Kidney epithelial cell (primary cell): ENCODE data around the gene NR4A1. TPM values are rescaled to one million over a fixed set of nuclear protein-coding genes. Genes with fewer than 3 reads are reported as not detected.

Experiments
- DNase-seq: peaks from one replicate; pipeline ENCODE4 v3.0.0-alpha.2; 2010; ENCODE audit warnings: low read depth
- H3K27me3 ChIP-seq: 2 replicates; pipeline ENCODE4 v1.6.0; 2011; ENCODE audit warnings: low read length; ENCODE audit not compliant: control insufficient read depth, insufficient read depth
- H3K36me3 ChIP-seq: 2 replicates; pipeline ENCODE4 v1.5.1; 2011; ENCODE audit warnings: low read length; ENCODE audit not compliant: control insufficient read depth, insufficient read depth
- H3K4me3 ChIP-seq: 2 replicates; pipeline ENCODE4 v1.5.1; 2011; ENCODE audit warnings: low read depth, mild to moderate bottlenecking, control low read depth, low read length
- total RNA-seq: library from RNA; depleted of rRNA; stranded (reverse); fragments of >200 nt; gene quantifications from 2 replicates; pipeline ENCODE4 v1.2.3, GENCODE V29; 2015
- TF ChIP-seq, protein P1 (sequence below): IDR thresholded peaks from 2 replicates; pipeline ENCODE4 v1.5.1; 2011; ENCODE audit warnings: mild to moderate bottlenecking, moderate library complexity, low read length, control low read depth, inconsistent platforms; ENCODE audit not compliant: insufficient read depth, poor library complexity, severe bottlenecking

NR4A1 gene
- total RNA-seq, 1 donor from 2014 or later: 9.2 TPM

- TF ChIP-seq, protein P1, sequence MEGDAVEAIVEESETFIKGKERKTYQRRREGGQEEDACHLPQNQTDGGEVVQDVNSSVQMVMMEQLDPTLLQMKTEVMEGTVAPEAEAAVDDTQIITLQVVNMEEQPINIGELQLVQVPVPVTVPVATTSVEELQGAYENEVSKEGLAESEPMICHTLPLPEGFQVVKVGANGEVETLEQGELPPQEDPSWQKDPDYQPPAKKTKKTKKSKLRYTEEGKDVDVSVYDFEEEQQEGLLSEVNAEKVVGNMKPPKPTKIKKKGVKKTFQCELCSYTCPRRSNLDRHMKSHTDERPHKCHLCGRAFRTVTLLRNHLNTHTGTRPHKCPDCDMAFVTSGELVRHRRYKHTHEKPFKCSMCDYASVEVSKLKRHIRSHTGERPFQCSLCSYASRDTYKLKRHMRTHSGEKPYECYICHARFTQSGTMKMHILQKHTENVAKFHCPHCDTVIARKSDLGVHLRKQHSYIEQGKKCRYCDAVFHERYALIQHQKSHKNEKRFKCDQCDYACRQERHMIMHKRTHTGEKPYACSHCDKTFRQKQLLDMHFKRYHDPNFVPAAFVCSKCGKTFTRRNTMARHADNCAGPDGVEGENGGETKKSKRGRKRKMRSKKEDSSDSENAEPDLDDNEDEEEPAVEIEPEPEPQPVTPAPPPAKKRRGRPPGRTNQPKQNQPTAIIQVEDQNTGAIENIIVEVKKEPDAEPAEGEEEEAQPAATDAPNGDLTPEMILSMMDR: no peak
- Histone ChIP-seq H3K4me3 (no peak overlapping the region), H3K27me3 (peaks cover 35% of the 10 kb centered on the region), H3K36me3 (no peaks in the 10 kb centered on the region)
- DNase-seq: no peak
Observed at GRCh38 chr12:52085682-52086180, 34.5 kb downstream of the NR4A1 start.

DNA sequence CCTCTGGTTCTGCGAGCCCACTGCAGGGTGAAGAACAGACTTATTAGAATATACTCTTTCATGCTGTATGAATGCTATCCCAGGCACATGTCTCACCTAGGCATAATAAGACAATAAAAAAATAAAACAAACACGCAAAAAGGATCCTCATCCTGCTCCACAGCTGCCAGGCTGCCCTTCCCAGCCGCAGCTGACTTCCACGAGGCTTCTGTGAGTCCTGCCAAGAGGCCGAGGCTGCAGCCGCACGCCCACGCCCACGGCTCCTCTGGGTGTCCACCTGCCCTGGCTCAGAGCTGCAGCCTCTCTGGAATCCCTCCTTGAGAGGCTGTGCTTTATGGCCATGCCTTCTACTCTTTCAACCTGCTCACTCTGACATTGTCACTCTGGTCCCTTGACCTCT lies 35.1 kb downstream of the NR4A1 start:
- no peaks in the 10 kb centered on the region for H3K36me3 ChIP-seq
- no peak overlapping the region for H3K4me3 ChIP-seq
- peaks cover 40% of the 10 kb centered on the region for H3K27me3 ChIP-seq
- DNase-seq: no peak
- TF ChIP-seq, protein P1: no peak

DNA sequence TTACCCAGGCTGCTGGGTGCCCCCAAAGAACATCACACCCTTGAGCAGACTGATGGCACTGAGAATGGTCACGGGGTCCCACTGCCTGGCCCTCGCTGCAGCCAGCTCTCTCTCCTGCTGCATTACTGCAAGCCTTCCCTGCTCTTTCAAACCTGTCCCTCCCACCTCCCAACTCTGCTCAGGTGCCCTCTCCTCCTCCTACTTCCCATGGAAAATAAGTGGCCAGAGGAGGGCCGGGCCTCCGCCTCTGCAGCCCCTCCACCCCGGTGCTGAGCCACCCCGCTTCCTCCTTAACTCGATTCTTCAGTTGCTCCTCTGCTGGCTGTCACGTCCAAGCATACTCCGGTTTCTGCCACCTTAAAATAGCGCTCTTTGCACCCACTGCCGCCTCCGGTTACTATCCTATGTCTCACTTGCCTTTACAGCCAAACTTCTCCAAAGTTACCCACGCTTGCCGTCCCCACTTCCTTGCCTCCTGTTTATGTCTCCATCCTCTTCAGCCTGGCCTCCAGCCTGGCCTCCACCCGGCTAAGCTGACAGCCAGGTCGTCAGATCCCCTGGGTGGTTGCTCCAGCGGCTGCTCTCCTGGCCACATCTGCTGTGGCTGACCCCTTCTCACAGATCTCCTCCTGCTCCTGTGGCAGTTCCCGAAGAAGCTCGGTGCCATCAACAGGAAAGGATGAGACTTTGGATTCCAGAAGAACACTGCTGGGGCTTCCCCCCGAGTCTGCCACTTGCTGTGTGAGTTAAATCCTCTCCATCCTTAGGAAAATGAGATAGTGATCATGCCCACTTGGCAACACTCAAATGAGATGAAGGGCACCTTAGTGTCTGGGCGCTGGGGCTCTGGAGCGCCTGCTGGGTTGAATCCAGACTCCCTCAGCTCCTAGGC lies 35.9 kb downstream of the NR4A1 start:
- Histone ChIP-seq H3K27me3 (peaks cover 42% of the 10 kb centered on the region), H3K36me3 (no peaks in the 10 kb centered on the region), H3K4me3 (no peak overlapping the region)
- DNase-seq: no peak
- TF ChIP-seq, protein P1: no peak

GRCh38 chr12:52087961-52088820 lies 36.9 kb downstream of the NR4A1 start:
- Histone ChIP-seq H3K36me3 (no peaks in the 10 kb centered on the region), H3K27me3 (peaks cover 44% of the 10 kb centered on the region), H3K4me3 (no peak overlapping the region)
- no peak for DNase-seq
- TF ChIP-seq, protein P1: no peak

- Histone ChIP-seq H3K4me3 (no peak overlapping the region), H3K36me3 (no peaks in the 10 kb centered on the region), H3K27me3 (peaks cover 44% of the 10 kb centered on the region)
- no peak for DNase-seq
- TF ChIP-seq, protein P1: no peak
Observed at GRCh38 chr12:52089491-52089890, 38.2 kb downstream of the NR4A1 start.
